Activated CD8-positive, alpha-beta memory T cell treated with anti-CD3 and anti-CD28 coated beads, Interleukin-2, amount 50 U/mL, for 1 hour (primary cell): ENCODE measurements around the gene A2ML1.
"Not testable (repeated sequence)": the region's sequence is repeated elsewhere in the genome, so short reads cannot be mapped to it uniquely, and the experiment has no call there.

Source experiments
- DNase-seq: peaks from one replicate; pipeline ENCODE4 v3.0.0-alpha.2; 2020; ENCODE audit errors: extremely low read depth

The A2ML1 gene

DNA sequence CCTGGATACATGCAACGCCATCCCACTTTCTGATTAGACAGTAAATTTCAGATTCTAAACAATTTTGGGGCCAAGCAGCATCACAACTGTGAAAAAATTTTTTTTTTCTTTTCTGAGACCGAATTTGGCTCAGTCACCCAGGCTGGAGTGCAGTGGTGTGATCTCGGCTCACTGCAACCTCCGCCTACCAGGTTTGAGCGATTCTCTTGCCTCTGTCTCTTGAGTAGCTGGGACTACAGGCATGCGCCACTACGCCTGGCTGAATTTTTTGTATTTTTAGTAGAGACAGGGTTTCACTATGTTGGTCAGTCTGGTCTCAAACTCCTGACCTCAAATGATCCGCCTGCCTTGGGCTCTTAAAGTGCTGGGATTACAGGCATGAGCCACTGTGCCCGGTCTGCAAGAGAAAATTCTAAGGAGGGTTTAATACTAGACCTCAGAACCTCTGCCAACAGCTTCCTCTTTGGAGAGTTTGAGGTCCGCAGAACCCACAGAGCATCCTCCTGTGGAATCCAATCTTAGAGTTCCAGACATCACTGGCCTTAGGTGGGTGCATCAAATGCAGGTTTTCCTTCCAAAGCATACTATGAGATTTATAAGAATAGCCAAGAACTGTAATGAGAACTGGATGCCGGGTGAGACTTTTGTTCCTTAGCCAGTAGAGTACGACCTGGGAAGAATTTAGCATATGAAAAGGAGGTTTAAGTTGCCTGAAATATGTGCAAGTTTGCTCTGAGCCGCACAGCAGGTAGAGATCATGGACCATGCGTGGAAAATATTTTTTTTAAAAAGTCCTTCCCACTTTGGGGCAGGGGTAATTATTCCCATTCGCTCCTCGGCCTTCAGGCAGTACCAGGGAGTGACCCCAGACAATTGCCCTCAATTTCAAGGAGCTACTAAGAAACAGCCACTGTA lies 84.1 kb downstream of the A2ML1 start:
- DNase-seq: no peak

DNA sequence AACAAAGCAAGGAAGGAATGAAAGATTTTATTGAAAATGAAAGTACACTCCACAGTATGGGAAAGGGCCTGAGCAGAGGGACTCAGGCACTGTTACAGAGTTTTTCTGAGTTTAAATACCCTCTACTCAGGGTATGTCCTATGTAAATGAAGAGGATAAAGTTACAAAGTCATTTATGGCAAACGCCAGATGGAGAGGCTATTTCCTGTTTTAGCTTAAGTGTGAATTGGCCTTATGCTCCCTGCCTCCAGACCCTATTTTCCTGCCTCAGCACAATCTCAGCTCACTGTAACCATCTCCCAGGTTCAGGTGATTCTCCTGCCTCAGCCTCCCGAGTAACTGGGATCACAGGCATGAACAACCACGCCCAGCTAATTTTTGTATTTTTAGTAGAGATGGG lies 85.1 kb downstream of the A2ML1 start:
- DNase-seq: no peak

DNA sequence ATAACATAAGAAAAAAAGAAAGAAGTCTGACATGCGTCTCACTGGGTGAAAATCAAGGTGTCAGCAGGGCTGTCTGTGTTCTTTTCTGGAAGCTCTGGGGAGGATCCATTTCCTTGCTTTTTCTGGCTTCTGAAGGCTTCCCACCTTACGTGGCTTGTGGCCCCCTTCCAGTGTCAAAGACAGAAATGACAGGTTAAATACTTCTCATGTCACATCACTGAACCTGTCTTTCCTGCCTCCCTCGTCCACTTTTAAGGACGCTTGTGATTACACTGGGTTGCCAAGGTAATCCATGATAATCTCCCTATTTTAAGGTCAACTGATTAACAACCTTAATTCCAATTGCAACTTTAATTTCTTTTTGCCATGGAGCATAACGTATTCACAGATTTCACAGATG lies 87.3 kb downstream of the A2ML1 start:
- no peak for DNase-seq

DNA sequence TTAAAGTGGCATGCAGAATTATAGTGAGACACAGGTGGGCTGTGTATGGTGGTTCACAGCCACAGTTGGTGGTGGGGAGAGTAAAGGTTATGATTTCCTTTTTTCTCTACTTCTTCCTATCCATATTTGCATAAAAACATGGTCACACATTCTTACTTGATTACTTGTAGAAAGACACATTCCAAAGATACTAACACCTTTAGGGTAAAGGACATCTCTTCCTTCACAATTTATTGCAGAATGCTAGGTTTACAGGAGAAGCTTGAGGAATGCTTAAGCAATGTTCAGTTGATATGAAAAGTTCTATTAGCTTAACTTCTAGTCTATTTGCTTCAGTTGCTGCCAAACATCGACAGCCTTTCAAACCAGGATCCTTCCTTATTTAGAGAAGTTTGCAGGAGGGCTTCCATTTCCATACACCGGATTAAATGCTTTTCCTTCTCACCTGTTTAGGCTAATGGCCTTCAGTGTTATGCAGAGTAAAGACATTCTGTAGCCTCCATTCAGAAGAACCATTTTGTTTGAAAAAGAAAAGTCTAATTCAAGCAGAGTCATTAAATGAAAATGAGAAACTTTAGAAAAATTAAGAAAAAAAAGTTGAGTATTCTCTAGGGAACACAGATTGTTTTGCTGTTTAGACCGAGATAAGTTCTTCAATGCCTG lies 89.3 kb downstream of the A2ML1 start:
- no peak for DNase-seq

GRCh38 chr12:8912914-8913313 lies 90.5 kb downstream of the A2ML1 start:
- DNase-seq: no peak

GRCh38 chr12:8913702-8914032 lies 91.2 kb downstream of the A2ML1 start:
- DNase-seq: no peak

GRCh38 chr12:8914033-8914715 lies 91.8 kb downstream of the A2ML1 start, which contains the start of gene PHC1:
Gene PHC1, plus strand, starts transcription at chr12:8914509. Its CDS starts 3,169 bp downstream, at chr12:8917678.
- DNase-seq: peak; percentile 43

GRCh38 chr12:8914716-8915526 lies 92.5 kb downstream of the A2ML1 start:
- no peak for DNase-seq

DNA sequence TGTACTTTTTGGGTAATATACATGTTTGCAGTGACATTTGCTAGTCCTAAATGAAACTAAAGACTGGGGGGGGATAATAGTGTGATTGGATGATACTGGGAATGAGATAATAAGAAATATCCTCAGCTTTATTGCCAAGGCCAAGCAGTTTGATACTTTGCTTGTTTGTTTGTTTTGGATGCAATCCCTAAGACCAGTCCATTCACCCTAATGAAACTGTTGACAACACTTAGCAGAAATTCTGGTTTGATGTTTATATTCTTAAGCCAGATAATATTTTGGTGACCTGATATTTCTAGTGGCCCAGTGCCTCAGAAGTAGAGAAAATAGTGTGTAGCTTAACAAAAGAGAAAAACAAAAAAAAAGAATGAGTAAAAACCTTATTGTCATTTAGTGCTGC lies 93.7 kb downstream of the A2ML1 start:
- no peak for DNase-seq

- DNase-seq: no peak
Measured at GRCh38 chr12:8917031-8917430, 94.6 kb downstream of the A2ML1 start.

GRCh38 chr12:8917751-8918150 lies 95.3 kb downstream of the A2ML1 start:
- DNase-seq: no peak

DNA sequence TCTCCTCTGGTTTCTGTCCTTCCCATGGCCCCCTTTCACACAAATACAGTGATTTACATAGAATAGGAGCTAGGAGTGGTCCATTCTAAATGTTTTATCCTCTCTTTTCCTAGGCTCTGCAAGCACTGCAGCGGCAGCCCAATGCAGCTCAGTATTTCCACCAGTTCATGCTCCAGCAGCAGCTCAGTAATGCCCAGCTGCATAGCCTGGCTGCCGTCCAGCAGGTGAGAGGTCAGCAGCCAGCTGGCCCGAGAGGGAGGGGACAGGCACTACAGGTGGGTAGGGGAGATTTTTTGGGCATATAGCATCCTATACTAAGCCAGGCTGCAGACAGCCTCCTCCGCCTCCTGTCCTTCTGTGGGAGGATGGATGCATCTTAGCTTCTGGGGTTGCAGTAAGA lies 97.2 kb downstream of the A2ML1 start:
- DNase-seq: not testable (repeated sequence)

GRCh38 chr12:8922544-8922943 lies 100.1 kb downstream of the A2ML1 start:
- DNase-seq: no peak
